PFSK-1 (cell line): ENCODE data around the gene LCN15.

ENCODE experiments used
- POLR2AphosphoS5 ChIP-seq: IDR thresholded peaks from 2 replicates; pipeline ENCODE4 v1.6.1; 2012; ENCODE audit warnings: low read depth, mild to moderate bottlenecking, control low read depth, low read length, moderate library complexity
- REST ChIP-seq, 2 experiments: IDR thresholded peaks; 2 replicates each; pipeline versions ENCODE4 v1.6.1 to v1.8.0; 2011 to 2012; ENCODE audit warnings: low read depth in 2 of 2, low read length in 2 of 2, control low read depth in 1 of 2, inconsistent platforms in 1 of 2, mild to moderate bottlenecking in 1 of 2, moderate library complexity in 1 of 2; ENCODE audit not compliant: insufficient read depth in 1 of 2
- SIN3A ChIP-seq: IDR thresholded peaks from 2 replicates; pipeline ENCODE4 v1.6.1; 2012; ENCODE audit warnings: mild to moderate bottlenecking, low read length, moderate library complexity, borderline replicate concordance; ENCODE audit not compliant: insufficient read depth
- TAF1 ChIP-seq: IDR thresholded peaks from 2 replicates; pipeline ENCODE4 v1.6.1; 2012; ENCODE audit warnings: low read length, control low read depth, borderline replicate concordance; ENCODE audit not compliant: insufficient read depth

- TF ChIP-seq TAF1, result no peak
- no peak; the same call in 1 of the 2 replicates for TF ChIP-seq POLR2AphosphoS5
- no peak for TF ChIP-seq REST (IDR thresholded peaks at IDR 0.05; ENCODE audit: insufficient read depth in 1 of 2, low read depth in 2 of 2, low read length in 2 of 2)
- no peak for TF ChIP-seq SIN3A
Measured at GRCh38 chr9:136724772-136725171, 39.5 kb downstream of the LCN15 start.
